Head of caudate nucleus (tissue), 42 donors: Measurements from ENCODE around the gene SLC5A1.

ENCODE experiments used
- DNase-seq, 42 donors: peaks; one replicate each; pipeline versions ENCODE4 v3.0.0 to v3.0.0-alpha.2; 2020 to 2021; ENCODE audit warnings: mixed read lengths in 7 of 42
- intact Hi-C: fragments of 100-400 bp; cut with DNase I; formaldehyde crosslinking; loops from one replicate; pipeline ENCODE4 v1.15.0; 2022

SLC5A1 gene

GRCh38 chr22:32042924-32043323 lies at the start of gene SLC5A1:
Gene SLC5A1 (plus strand): TSS chr22:32043261. CDS start chr22:32043282, 21 bp downstream.
- DNase-seq: no peak
- intact Hi-C loops: no loop called here

- intact Hi-C loops: no loop called here
- no peak for DNase-seq
Measured at GRCh38 chr22:31995046-31995445, 48.0 kb upstream of the SLC5A1 start.

GRCh38 chr22:31995807-31996206 lies 47.3 kb upstream of the SLC5A1 start:
- intact Hi-C loops: no loop called here
- no peak for DNase-seq

- DNase-seq: no peak
- intact Hi-C loops: no loop called here
Measured at GRCh38 chr22:31998784-31999385, 44.2 kb upstream of the SLC5A1 start.

- intact Hi-C loops: no loop called here
- no peak for DNase-seq
Measured at GRCh38 chr22:32000181-32000580, 42.9 kb upstream of the SLC5A1 start.

- intact Hi-C loops: no loop called here
- DNase-seq: no peak
Measured at GRCh38 chr22:32005453-32005852, 37.6 kb upstream of the SLC5A1 start.

- intact Hi-C loops: no loop called here
- DNase-seq: no peak
Measured at GRCh38 chr22:32013200-32013599, 29.9 kb upstream of the SLC5A1 start.

GRCh38 chr22:32016081-32016480 lies 27.0 kb upstream of the SLC5A1 start:
- intact Hi-C loops: no loop called here
- DNase-seq: no peak

GRCh38 chr22:32018056-32018455 lies 25.0 kb upstream of the SLC5A1 start:
- intact Hi-C loops: no loop called here

GRCh38 chr22:32020117-32020516 lies 22.9 kb upstream of the SLC5A1 start:
- DNase-seq: no peak
- intact Hi-C loops: no loop called here

More at GRCh38 chr22:32018056-32018455, 25.0 kb upstream of the SLC5A1 start:
- no peak for DNase-seq

- intact Hi-C loops: no loop called here
- no peak for DNase-seq
Measured at GRCh38 chr22:32021716-32022115, 21.3 kb upstream of the SLC5A1 start.

GRCh38 chr22:32023251-32023827 lies 19.7 kb upstream of the SLC5A1 start:
- intact Hi-C loops: no loop called here

GRCh38 chr22:32024796-32025195 lies 18.3 kb upstream of the SLC5A1 start:
- no peak for DNase-seq

More at GRCh38 chr22:32023251-32023827, 19.7 kb upstream of the SLC5A1 start:
- DNase-seq: no peak

GRCh38 chr22:32030518-32031247 lies 12.4 kb upstream of the SLC5A1 start:
- intact Hi-C loops: no loop called here
- DNase-seq: no peak

More at GRCh38 chr22:32024796-32025195, 18.3 kb upstream of the SLC5A1 start:
- intact Hi-C loops: no loop called here

- DNase-seq: peak in 22 of 42 donors; percentile 2 to 70 (median 20)
- intact Hi-C loops: no loop called here
Measured at GRCh38 chr22:32031466-32031865, 11.6 kb upstream of the SLC5A1 start.

GRCh38 chr22:32034275-32034674 lies 8.8 kb upstream of the SLC5A1 start:
- peak in 30 of 42 donors; percentile 5 to 76 (median 38) for DNase-seq
- intact Hi-C loops: no loop called here

- no peak for DNase-seq
- intact Hi-C loops: no loop called here
Measured at GRCh38 chr22:32037236-32037635, 5.8 kb upstream of the SLC5A1 start.

- DNase-seq: no peak
- intact Hi-C loops: no loop called here
Measured at GRCh38 chr22:32040324-32040904, 2.6 kb upstream of the SLC5A1 start.

- DNase-seq: no peak
- intact Hi-C loops: no loop called here
Measured at GRCh38 chr22:32043391-32043790, 330 bp downstream of the SLC5A1 start.

GRCh38 chr22:32044477-32044876 lies 1.4 kb downstream of the SLC5A1 start:
- DNase-seq: no peak
- intact Hi-C loops: no loop called here
